GM23338 (cell line): Measurements from ENCODE around the gene TNS1.

Experiments
- CREB1 ChIP-seq: fragments of 250-450 bp; sonication (Bioruptor Pico); IDR thresholded peaks from 2 replicates; pipeline ENCODE4 v1.5.0; 2020; ENCODE audit warnings: low read depth, mild to moderate bottlenecking, moderate library complexity
- CTCF ChIP-seq, 2 experiments: fragments of 200-600 bp in 1 of 2; sonication (generic) in 1 of 2; conservative IDR thresholded peaks; 2 replicates each; pipeline versions ENCODE4 v1.5.1 to v1.6.1; 2016 to 2017; ENCODE audit warnings: antibody characterized with exemption in 2 of 2, low read depth in 2 of 2, mild to moderate bottlenecking in 2 of 2, moderate library complexity in 1 of 2
- ETS1 ChIP-seq: IDR thresholded peaks from 2 replicates; pipeline ENCODE4 v1.6.1; 2016; ENCODE audit warnings: antibody characterized with exemption
- EZH2 ChIP-seq: fragments of 200-600 bp; sonication (generic); IDR thresholded peaks from one replicate; pipeline ENCODE4 v1.8.0; 2017; ENCODE audit warnings: antibody characterized with exemption, mild to moderate bottlenecking, low read depth; ENCODE audit not compliant: unreplicated experiment
- EZH2phosphoT487 ChIP-seq: fragments of 200-600 bp; sonication (generic); IDR thresholded peaks from one replicate; pipeline ENCODE4 v1.8.1; 2018; ENCODE audit warnings: antibody characterized with exemption; ENCODE audit not compliant: unreplicated experiment
- JUNB ChIP-seq: IDR thresholded peaks from one replicate; pipeline ENCODE4 v1.6.1; 2016; ENCODE audit warnings: antibody characterized with exemption; ENCODE audit not compliant: unreplicated experiment
- NANOG ChIP-seq: IDR thresholded peaks from 2 replicates; pipeline ENCODE4 v1.6.1; 2016; ENCODE audit warnings: antibody characterized with exemption, borderline replicate concordance
- POLR2AphosphoS5 ChIP-seq: IDR thresholded peaks from 2 replicates; pipeline ENCODE4 v1.6.1; 2016; ENCODE audit warnings: antibody characterized with exemption, low read depth
- REST ChIP-seq: IDR thresholded peaks from one replicate; pipeline ENCODE4 v1.6.1; 2018; ENCODE audit warnings: antibody characterized with exemption; ENCODE audit not compliant: unreplicated experiment
- ZNF114 ChIP-seq: fragments of 250-450 bp; sonication (Bioruptor Pico); IDR thresholded peaks from 2 replicates; pipeline ENCODE4 v1.5.0; 2020; ENCODE audit warnings: mild to moderate bottlenecking, moderate library complexity

GRCh38 chr2:217986256-217986961 lies 16.4 kb downstream of the TNS1 start:
- TF ChIP-seq CTCF (conservative IDR thresholded peaks at IDR 0.05; ENCODE audit: low read depth in 2 of 2) (no peak), EZH2phosphoT487 (no peak), JUNB (no peak), EZH2 (no peak), REST (no peak), POLR2AphosphoS5 (no peak), CREB1 (CRISPR knock-in tag) (no peak), ETS1 (no peak), NANOG (no peak), ZNF114 (no peak)
